ENCODE measurements around the gene FBLN1.

The FBLN1 gene

GRCh38 chr22:45568213-45568612, 65.5 kb downstream of the FBLN1 start (continued):
- TF ChIP-seq, protein P1, sequence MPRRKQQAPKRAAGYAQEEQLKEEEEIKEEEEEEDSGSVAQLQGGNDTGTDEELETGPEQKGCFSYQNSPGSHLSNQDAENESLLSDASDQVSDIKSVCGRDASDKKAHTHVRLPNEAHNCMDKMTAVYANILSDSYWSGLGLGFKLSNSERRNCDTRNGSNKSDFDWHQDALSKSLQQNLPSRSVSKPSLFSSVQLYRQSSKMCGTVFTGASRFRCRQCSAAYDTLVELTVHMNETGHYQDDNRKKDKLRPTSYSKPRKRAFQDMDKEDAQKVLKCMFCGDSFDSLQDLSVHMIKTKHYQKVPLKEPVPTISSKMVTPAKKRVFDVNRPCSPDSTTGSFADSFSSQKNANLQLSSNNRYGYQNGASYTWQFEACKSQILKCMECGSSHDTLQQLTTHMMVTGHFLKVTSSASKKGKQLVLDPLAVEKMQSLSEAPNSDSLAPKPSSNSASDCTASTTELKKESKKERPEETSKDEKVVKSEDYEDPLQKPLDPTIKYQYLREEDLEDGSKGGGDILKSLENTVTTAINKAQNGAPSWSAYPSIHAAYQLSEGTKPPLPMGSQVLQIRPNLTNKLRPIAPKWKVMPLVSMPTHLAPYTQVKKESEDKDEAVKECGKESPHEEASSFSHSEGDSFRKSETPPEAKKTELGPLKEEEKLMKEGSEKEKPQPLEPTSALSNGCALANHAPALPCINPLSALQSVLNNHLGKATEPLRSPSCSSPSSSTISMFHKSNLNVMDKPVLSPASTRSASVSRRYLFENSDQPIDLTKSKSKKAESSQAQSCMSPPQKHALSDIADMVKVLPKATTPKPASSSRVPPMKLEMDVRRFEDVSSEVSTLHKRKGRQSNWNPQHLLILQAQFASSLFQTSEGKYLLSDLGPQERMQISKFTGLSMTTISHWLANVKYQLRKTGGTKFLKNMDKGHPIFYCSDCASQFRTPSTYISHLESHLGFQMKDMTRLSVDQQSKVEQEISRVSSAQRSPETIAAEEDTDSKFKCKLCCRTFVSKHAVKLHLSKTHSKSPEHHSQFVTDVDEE (CRISPR knock-in tag; IDR thresholded peaks at IDR 0.05) = no peak
- TF ChIP-seq PPARA (CRISPR knock-in tag; IDR thresholded peaks at IDR 0.05; ENCODE audit: borderline replicate concordance) = no peak
- no peak for TF ChIP-seq ZC3H10 (CRISPR knock-in tag; IDR thresholded peaks at IDR 0.05)
- TF ChIP-seq ZNF8 (CRISPR knock-in tag; IDR thresholded peaks at IDR 0.05) = no peak

DNA sequence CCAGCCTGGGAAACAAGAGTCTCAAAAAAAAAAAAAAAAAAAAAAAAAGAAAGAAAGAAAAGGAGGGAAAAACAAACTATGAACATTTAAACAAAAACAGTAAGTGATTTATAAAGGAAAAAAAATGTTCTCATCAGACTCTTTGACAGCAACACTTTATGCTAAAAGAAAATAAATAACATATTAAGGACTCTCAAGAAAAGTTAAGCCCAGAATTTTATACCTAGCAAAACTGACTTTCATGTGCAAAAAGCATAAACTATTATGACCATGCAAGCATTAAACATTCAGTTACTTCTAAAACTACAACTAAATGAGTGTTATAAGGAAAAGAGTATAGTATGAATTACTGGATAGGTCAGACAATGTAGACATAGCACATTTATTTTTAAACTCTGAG, 68.4 kb downstream of the FBLN1 start:
- TF ChIP-seq CREB5 (CRISPR knock-in tag; IDR thresholded peaks at IDR 0.05; ENCODE audit: low read depth) (no peak), ZFP3 (CRISPR knock-in tag; IDR thresholded peaks at IDR 0.05) (no peak), GLIS3 (CRISPR knock-in tag; IDR thresholded peaks at IDR 0.05) (no peak), TOX (CRISPR knock-in tag; IDR thresholded peaks at IDR 0.05; ENCODE audit: borderline replicate concordance) (no peak), ZNF8 (CRISPR knock-in tag; IDR thresholded peaks at IDR 0.05) (no peak), OSR1 (CRISPR knock-in tag; IDR thresholded peaks at IDR 0.05) (no peak), ARNTL (CRISPR knock-in tag; IDR thresholded peaks at IDR 0.05; ENCODE audit: borderline replicate concordance, low read depth) (no peak), PPARA (CRISPR knock-in tag; IDR thresholded peaks at IDR 0.05; ENCODE audit: borderline replicate concordance) (no peak), POU6F1 (CRISPR knock-in tag; IDR thresholded peaks at IDR 0.05; ENCODE audit: borderline replicate concordance, low read depth) (no peak), ZNF565 (CRISPR knock-in tag; conservative IDR thresholded peaks at IDR 0.05; ENCODE audit: low read depth) (no peak), ESRRG (CRISPR knock-in tag; IDR thresholded peaks at IDR 0.05) (no peak), ZNF70 (CRISPR knock-in tag; IDR thresholded peaks at IDR 0.05) (no peak), BACH2 (CRISPR knock-in tag; IDR thresholded peaks at IDR 0.05; ENCODE audit: borderline replicate concordance) (no peak)
- TF ChIP-seq, protein P1 (CRISPR knock-in tag; IDR thresholded peaks at IDR 0.05) = no peak
- TF ChIP-seq, protein P2, sequence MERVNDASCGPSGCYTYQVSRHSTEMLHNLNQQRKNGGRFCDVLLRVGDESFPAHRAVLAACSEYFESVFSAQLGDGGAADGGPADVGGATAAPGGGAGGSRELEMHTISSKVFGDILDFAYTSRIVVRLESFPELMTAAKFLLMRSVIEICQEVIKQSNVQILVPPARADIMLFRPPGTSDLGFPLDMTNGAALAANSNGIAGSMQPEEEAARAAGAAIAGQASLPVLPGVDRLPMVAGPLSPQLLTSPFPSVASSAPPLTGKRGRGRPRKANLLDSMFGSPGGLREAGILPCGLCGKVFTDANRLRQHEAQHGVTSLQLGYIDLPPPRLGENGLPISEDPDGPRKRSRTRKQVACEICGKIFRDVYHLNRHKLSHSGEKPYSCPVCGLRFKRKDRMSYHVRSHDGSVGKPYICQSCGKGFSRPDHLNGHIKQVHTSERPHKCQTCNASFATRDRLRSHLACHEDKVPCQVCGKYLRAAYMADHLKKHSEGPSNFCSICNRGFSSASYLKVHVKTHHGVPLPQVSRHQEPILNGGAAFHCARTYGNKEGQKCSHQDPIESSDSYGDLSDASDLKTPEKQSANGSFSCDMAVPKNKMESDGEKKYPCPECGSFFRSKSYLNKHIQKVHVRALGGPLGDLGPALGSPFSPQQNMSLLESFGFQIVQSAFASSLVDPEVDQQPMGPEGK (CRISPR knock-in tag; IDR thresholded peaks at IDR 0.05; ENCODE audit: borderline replicate concordance) = no peak
- ATAC-seq = no peak

GRCh38 chr22:45572444-45572843, 69.8 kb downstream of the FBLN1 start:
- no peak for ATAC-seq
- TF ChIP-seq ZFP3 (CRISPR knock-in tag; IDR thresholded peaks at IDR 0.05) = no peak
- TF ChIP-seq SNAI2 (CRISPR knock-in tag; IDR thresholded peaks at IDR 0.05) = no peak
- TF ChIP-seq TOX (CRISPR knock-in tag; IDR thresholded peaks at IDR 0.05; ENCODE audit: borderline replicate concordance) = no peak
- TF ChIP-seq ZNF8 (CRISPR knock-in tag; IDR thresholded peaks at IDR 0.05) = no peak
- TF ChIP-seq, protein P1 (CRISPR knock-in tag; IDR thresholded peaks at IDR 0.05) = no peak
- TF ChIP-seq ZNF70 (CRISPR knock-in tag; IDR thresholded peaks at IDR 0.05) = no peak
- no peak for TF ChIP-seq ZNF565 (CRISPR knock-in tag; conservative IDR thresholded peaks at IDR 0.05; ENCODE audit: low read depth)
- no peak for TF ChIP-seq POU6F1 (CRISPR knock-in tag; IDR thresholded peaks at IDR 0.05; ENCODE audit: borderline replicate concordance, low read depth)
- TF ChIP-seq TCF4 (CRISPR knock-in tag; IDR thresholded peaks at IDR 0.05; ENCODE audit: borderline replicate concordance) = no peak
- TF ChIP-seq CREB5 (CRISPR knock-in tag; IDR thresholded peaks at IDR 0.05; ENCODE audit: low read depth) = no peak
- no peak for TF ChIP-seq ZFP30 (CRISPR knock-in tag; IDR thresholded peaks at IDR 0.05)
- no peak for TF ChIP-seq ZC3H10 (CRISPR knock-in tag; IDR thresholded peaks at IDR 0.05)
